ACHN (cell line): Measurements from ENCODE around the gene LINGO1.

ENCODE experiments used
- DNase-seq: peaks from one replicate; pipeline ENCODE4 v3.0.0-alpha.2; 2015
- in situ Hi-C: cut with HindIII; loops from 2 replicates; pipeline ENCODE4 v1.10.0; 2017; ENCODE audit warnings: low sequenced_read_pairs, low pct_ligation_motif_present, low pct_unique_long_range_greater_than_20kb

LINGO1 gene

DNA sequence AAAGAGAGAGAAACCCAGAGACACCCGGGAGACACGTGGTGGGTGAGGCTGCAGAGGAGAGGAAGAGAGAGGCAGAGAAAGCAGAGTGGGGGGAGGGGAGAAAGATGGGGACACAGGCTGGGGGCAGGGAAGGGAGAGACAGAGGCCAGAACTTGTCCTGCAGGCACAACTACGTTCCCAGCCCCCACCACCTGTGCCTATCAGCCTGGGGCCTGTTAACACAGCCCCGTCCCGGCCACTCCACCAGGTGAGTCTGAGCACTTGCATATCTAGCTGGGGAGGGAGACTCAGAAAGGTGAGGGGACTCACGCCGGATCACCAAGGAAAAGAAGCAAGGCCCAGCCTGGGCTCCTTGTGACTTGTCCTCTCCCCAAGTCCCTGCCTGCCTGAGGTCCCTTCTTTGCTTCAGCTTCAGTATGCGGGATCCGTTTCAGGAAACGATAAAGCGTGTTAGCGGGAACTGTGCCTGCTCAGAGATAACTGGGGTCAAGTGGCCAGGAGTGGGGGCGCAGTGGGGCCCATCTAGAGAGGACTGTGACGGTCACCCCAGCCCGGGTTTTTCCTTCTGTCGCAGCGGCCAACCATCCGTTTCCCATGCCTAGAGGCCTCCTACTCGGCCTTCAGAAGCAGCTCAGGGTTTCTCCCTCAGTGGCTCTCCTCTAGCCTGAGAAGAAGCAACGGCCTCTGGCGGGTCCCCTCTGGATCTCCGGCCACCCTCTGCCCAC, 10.3 kb downstream of the LINGO1 start:
- no peak for DNase-seq
- in situ Hi-C loops = no loop called here

DNA sequence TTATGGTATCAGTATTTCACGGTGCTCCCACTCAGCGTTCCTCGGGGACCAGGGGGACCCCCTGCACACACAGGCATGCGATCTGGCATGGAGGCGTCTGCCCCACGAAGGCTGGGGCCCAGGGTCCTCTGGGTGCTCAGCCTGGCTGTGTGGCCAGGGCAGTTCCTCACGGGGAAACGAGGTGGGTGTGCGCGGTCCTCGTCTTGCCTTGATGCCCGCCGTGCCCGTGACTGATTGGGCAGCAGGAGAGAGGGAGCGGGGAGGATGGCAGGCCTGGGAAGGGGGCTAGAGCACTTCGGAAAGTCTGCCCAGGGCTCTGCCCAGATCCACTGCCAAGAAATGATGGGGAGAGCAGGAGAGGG, 10.9 kb downstream of the LINGO1 start:
- in situ Hi-C loops = no loop called here

DNA sequence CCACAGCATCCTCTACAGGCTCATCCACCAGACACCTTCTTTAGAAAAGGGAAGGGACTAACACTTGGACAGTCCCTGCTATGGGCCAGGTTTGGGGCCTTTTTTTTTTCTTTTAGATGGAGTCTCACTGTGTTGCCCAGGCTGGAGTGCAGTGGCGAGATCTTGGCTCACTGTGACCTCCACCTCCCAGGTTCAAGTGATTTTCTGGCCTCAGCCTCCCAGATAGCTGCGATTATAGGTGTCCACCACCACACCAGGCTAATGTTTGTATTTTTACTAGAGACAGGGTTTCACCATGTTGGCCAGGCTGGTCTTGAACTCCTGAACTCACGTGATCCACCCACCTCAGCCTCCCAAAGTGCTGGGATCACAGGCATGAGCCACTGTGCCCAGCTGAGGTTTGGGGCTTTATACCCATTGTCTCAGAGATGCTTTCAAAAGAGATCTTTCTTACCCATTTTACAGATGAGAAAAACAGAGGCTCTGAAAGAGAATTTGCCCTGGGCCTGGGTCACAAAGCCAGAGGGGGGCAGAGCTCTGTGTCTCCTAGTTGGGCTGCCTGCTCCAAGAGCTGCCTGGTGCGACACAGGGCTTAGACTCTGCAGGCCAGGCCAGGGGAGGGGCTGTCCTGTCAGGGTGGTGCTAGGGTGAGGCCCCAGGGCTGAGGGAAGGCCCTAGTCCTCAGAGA, 11.6 kb downstream of the LINGO1 start:
- in situ Hi-C loops = no loop called here

More for the DNA sequence above, 10.9 kb downstream of the LINGO1 start:
- no peak for DNase-seq

DNA sequence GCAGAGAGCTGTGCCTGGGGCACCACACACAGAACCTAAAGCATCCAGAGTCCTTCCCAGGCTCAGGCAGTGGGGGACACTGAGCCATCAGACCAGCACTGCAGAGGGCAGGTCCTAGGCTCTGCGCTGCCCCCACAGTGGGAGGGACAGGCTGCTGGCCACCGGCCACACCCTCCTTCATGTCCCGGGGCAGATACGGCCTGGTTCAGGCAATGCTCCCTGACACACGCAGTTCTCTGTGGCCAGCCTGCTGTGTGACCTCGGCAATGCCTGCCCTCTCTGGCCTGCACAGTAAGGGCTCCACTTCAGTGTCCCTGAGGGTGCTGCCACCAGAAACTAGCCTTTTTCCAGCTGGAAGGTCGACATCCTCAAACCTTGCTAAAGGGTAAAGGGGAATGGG, 12.4 kb downstream of the LINGO1 start:
- DNase-seq = no peak
- in situ Hi-C loops = no loop called here

More for the DNA sequence above, 11.6 kb downstream of the LINGO1 start:
- DNase-seq = no peak

DNA sequence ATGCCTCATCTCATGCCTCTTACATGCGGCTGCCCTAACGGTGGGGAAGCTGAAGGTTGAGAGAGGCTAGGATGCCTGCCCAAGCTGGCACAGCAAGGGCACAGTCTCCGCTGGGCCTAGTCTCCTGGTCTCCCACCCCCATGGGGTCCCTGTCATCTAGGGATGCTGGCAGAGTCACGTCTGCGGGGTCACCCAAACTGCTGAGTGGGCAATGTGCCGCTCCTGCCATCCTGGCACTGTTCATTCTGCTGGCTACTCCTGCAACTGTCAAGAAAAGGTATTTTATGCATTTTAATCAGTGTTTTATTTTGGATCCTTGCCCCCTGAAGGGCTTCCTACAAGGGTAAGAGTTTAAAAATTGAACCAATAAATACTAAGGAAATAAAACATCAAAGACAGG, 12.8 kb downstream of the LINGO1 start:
- DNase-seq = no peak
- in situ Hi-C loops = no loop called here

DNA sequence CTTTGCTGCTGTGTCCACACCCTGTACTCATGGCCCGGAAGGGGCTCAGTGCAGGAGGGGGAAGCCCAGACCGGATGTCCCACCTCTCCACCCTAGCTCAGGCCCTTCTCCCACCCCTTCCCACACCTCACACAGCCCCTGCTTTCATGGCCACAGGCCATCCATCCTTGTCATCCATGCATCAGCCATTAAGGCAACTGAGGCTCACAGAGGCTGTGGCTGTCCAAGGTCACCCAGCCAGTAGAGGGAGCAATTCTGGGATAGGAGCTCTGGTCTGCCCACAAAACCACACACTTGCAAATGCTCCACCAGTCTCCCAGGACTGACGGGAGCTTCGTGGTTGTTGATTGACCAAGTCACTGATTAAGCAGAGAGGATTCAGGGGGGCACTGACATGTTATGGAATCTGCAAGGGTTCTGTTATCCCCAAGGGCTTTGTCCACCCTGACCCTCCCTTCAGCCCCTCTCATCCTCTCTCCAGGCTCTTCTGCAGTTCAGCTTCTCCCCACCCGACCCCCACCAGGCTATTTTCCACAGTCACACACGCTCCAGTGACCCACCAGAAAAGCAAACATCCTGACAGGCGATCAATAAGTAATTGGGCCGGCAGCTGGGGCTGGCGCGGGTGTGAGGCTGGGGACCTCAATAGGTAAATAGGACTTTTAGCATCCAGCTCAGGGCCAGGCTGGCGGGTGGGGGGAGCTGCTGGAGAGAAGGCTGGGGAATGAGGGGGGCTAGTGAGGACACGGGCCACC, 15.1 kb downstream of the LINGO1 start:
- DNase-seq = peak; percentile 58
- in situ Hi-C loops = no loop called here

DNA sequence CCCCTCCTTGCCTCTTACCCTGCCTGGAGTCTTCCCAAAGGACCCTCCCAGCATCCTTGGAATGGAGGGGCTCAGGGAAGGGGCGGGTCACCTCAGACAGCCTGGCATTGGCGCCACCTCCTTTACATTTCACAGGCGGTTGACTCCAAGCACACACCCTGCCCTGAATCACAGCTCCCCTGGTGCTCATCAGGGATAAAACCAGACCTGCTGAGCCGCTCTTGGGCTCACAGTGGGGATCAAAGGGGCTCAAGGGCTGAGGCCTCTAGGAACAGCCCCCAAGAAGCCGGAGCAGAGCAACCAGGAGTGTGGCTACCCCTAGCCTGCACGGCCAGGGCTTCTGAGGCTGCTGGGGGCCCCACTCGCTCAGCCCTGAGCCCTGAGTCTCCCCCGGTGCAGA, 16.6 kb downstream of the LINGO1 start:
- in situ Hi-C loops = no loop called here

DNA sequence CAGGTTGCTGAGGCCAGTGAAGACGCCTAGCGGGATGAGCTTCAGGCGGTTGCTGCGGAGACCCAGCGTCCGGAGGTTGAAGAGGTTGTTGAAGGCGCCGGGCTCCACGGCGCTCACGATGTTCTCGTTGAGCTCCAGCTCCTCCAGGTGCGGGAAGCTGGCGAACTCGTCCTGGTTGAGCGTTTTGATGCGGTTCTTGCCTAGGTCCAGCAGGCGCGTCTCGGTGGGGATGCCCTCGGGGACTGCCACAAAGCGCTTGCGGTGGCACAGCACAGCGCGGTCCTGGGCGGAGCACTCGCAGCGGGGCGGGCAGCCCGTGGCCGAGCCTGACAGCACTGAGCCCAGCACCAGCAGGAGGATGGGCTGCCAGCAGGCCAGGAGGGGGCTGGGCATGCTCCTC, 17.2 kb downstream of the LINGO1 start:
- DNase-seq = no peak
- in situ Hi-C loops = no loop called here

More for the DNA sequence above, 16.6 kb downstream of the LINGO1 start:
- no peak for DNase-seq

DNA sequence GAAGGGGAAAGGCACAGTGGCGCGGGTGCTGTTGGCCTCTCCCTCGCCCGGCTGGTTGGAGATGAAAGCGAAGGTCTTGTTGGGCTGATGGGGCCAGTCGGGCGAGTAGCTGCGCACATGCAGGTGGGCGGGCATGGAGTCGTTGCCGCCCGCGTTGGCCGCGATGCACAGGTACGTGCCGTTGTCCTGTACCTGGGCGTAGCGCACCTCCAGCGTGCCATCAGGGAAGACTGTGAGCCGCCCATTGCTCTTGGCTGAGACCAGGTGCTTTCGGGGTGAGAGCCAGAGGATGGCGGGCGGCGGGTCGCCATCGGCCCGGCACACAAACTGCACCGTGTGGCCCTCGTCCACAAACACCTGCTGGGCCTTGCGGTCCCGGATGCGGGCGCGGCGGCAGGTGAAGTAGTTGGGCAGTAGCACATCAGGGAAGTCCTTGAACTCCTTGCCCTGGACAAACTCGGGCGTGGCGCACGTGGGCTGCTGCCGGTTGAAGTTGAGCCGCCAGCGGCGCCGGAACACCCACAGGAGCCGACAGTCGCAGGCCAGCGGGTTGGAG, 18.4 kb downstream of the LINGO1 start:
- no peak for DNase-seq

DNA sequence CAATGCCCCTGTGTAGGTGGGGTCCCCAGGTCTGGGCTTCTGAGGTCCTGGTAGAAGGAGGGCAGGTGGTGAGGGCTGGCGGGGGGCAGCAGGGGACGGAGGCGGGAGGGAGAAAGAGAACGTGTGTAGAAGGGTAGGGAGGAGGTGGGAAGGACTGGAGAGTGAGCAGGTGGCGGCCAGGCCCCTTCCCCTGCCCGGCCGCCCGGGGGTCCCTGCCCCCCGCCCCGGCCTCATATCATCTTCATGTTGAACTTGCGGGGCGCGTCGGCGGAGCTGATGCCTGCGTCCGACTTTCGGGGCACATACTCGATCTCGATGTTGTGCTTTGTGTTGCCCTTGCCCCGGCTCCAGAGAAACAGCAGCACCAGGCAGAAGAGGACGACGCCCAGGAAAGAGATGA, 18.9 kb downstream of the LINGO1 start:
- in situ Hi-C loops = no loop called here
- DNase-seq = no peak

More for the DNA sequence above, 18.4 kb downstream of the LINGO1 start:
- in situ Hi-C loops = no loop called here

DNA sequence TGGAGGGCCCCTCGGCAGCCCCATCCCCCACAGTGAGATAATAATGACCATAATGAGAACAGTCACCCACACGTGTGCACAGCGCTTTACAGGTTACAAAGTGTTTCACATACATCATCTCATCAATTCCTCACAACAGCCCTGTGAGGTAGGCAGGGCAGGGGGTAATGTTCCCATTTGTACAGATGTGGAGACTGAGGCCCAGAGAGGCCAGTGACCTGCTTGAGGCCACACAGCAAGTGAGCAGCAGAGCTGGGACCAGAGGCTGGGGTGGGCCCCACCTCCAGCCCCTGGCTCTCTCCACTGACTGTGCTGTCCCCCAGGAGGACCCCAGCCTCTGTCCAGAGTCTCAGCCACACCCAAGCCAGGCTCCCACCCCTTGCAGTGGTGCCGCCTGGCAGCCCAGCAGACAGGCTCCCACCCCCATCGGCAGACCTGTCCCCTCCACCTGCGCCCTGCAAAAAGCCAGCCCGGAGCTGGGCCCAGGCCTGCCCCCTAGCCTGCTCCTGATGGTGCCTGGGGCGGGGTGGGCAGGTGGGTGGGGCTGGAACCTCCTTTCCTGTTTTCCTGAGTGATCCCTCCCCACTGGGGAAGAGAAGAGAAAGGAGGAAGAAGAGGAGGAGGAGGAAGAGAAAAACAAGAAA, 19.6 kb downstream of the LINGO1 start:
- DNase-seq = no peak
- in situ Hi-C loops = no loop called here

DNA sequence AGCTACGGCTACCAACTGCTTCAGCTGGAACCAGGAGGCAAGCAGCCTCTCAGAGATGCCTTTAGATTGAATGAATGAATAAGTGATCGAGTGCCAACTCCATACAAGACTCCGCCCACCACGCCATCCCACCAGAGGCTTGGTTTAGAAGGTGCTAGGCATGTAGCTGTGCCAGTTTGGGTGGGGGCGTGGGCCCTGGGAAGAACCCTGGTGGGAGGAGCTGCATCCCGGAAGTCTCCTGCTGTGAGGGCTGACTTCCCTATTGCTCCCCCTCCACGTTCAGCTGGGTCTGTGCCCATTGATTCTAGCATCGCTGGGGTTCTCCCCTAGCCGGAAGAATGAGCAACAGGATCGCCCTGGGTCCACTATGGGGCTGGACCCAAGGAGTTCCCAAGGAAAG, 20.9 kb downstream of the LINGO1 start:
- in situ Hi-C loops = no loop called here
- no peak for DNase-seq

DNA sequence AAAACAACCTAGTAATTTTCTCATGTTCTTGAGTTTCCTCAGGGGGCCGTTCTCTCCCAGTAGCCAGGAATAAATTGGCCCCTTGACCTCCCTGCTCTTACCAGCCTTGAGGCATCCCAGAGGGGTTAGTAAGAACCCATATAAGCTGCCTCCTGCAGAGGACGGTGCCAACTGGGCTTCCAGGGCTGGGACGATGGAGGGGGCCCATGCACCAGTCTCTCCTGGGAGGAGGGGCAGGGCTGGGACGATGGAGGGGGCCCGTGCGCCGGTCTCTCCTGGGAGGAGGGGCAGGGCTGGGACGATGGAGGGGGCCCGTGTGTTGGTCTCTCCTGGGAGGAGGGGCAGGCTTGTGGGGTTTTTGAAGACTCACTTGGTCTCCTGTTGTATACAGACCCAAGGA, 22.0 kb downstream of the LINGO1 start:
- no peak for DNase-seq
- in situ Hi-C loops = no loop called here

DNA sequence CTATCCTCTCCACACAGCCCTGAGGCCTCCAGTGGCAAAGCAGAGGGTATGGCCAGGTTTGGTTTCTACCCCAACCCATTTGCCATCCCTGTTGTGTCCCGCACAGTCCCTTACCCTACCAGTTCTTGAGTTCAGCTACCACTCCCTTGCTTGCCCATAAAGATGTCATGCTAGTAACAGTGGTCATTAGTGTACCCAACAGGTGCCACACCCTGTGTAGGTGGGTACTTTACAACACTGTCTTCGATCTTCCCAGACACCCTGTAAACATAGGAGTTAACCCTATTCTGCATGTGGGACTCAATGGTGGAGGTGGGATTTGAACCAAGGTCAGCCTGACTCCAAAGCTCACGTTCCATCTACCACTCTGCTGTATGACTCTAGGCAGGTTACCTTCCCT, 23.2 kb downstream of the LINGO1 start:
- no peak for DNase-seq
- in situ Hi-C loops = no loop called here

DNA sequence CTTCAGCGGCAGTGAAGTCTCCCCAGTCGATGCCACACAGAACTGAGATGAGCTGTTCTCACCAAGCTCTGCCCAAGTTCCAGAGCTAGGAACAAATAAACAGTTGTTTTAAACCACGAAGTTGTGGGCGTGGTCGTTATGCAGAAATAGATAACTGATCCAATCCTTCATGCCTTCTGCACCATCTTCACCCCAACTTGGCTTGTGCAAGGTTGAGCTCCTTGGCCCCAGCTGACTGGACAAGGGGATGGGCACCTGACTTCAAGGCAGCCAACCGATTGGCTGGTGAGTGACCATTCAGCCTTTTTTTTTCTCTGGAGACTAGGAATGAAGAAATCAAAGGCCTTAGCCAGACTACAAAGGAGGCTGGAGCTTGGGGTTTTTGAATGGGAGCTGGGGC, 23.9 kb downstream of the LINGO1 start:
- no peak for DNase-seq
- in situ Hi-C loops = no loop called here

DNA sequence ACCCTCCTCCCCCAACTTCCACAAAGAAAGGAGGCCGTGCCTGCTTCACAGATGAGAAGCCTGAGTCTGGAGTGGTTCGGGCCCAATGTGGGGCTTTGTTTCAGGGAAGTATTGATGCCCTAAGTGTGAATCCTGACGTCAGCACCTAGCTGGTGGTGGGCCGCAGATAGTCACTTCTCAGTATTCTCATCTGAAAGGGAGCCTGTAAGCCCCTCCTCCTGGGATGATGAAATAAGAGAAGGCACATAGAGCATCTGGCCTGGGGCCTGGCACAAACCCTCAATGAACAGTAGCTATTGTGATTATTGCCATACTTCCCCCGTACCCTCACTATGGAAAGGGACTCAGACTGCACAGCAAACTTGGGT, 24.8 kb downstream of the LINGO1 start:
- no peak for DNase-seq
- in situ Hi-C loops = no loop called here

DNA sequence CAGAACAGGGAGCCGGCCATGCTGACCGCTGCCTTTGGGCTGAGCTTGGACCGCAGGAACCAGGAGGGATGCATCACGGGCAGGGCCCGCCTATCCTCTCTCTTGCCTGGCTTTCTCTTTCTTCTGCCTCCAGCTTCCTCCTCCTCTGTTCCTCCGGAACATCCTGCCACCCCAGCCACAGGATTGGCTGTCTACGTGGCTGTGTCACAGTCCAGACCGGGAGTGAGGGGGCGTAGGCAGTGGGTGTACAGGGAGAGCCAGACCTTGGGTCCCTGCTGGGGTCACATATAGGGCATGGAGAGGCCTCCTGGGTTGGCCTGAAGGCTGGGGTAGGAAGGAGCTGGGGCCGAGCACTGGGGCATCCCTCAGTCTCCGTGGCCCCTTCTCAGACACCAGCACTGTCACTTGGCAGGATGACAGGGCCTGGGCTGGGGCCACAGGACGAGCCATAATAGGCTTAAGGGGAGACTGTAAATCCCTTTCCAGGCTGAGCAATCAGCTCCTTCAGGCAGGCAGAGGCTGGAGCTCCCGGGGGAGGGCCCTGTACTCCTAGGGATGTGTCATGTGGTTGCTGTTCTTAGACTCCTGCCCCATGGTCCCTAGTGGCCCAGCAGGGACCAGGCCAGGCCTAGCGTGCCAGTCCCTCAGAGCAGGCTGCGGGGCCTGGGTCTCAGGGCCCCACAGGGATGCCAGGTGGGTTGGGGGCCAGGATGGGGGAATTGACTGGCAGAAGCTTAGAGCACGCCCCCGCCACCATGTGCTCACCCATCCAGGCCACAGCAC, 25.4 kb downstream of the LINGO1 start:
- no peak for DNase-seq
- in situ Hi-C loops = no loop called here
